ACC112 (cell line): ENCODE measurements around the gene COL6A1.
"Not testable (repeated sequence)": the region's sequence is repeated elsewhere in the genome, so short reads cannot be mapped to it uniquely, and the experiment has no call there.

Experiments used
- H2AFZ ChIP-seq: fragments of 200-600 bp; sonication (generic); one replicate; pipeline ENCODE4 v1.6.0; 2017; ENCODE audit warnings: antibody characterized with exemption, low read length; ENCODE audit not compliant: unreplicated experiment
- H3K27ac ChIP-seq: fragments of 200-600 bp; sonication (generic); 2 replicates; pipeline ENCODE4 v1.5.1; 2014; ENCODE audit warnings: low read depth, mild to moderate bottlenecking, antibody characterized with exemption, low read length, moderate library complexity
- H3K27me3 ChIP-seq: fragments of 200-600 bp; sonication (generic); 2 replicates; pipeline ENCODE4 v1.6.1; 2014; ENCODE audit warnings: mild to moderate bottlenecking, antibody characterized with exemption, low read length, moderate library complexity, mixed read lengths; ENCODE audit not compliant: insufficient read depth
- H3K36me3 ChIP-seq: fragments of 200-600 bp; sonication (generic); 2 replicates; pipeline ENCODE4 v1.6.1; 2016; ENCODE audit warnings: mild to moderate bottlenecking, antibody characterized with exemption, low read length, moderate library complexity, mixed read lengths; ENCODE audit not compliant: insufficient read depth
- H3K4me1 ChIP-seq: fragments of 200-600 bp; sonication (generic); one replicate; pipeline ENCODE4 v1.6.1; 2016; ENCODE audit warnings: low read length, mixed read lengths; ENCODE audit not compliant: insufficient read depth, unreplicated experiment, control insufficient read depth
- H3K4me3 ChIP-seq: fragments of 200-600 bp; sonication (generic); 2 replicates; pipeline ENCODE4 v1.5.1; 2014; ENCODE audit warnings: mild to moderate bottlenecking, low read depth, low read length
- H3K79me2 ChIP-seq: fragments of 200-600 bp; sonication (generic); one replicate; pipeline ENCODE4 v1.6.0; 2016; ENCODE audit warnings: low read length; ENCODE audit not compliant: control insufficient read depth, unreplicated experiment, insufficient read depth

Gene COL6A1

GRCh38 chr21:45970674-45971615 is 10.6 kb upstream of the COL6A1 start:
- Histone ChIP-seq H3K4me1 (peaks cover 43% of the 10 kb centered on the region), H3K4me3 (no peak overlapping the region), H3K79me2 (no peaks in the 10 kb centered on the region), H3K27ac (peak overlapping the region; percentile 80), H3K36me3 (no peaks in the 10 kb centered on the region), H3K27me3 (no peaks in the 10 kb centered on the region), H2AFZ (peak overlapping the region; percentile 66)

GRCh38 chr21:45971616-45972352 is 9.8 kb upstream of the COL6A1 start:
- Histone ChIP-seq H3K27me3 (no peaks in the 10 kb centered on the region), H3K36me3 (no peaks in the 10 kb centered on the region), H3K79me2 (no peaks in the 10 kb centered on the region), H2AFZ (peak overlapping the region; percentile 24), H3K4me1 (peaks cover 43% of the 10 kb centered on the region), H3K27ac (peak overlapping the region; percentile 80), H3K4me3 (peak overlapping the region; percentile 76; the same call in 1 of the 2 replicates)

- Histone ChIP-seq H3K4me3 (peak overlapping the region; percentile 76), H3K36me3 (no peaks in the 10 kb centered on the region), H3K27me3 (no peaks in the 10 kb centered on the region), H3K4me1 (peaks cover 43% of the 10 kb centered on the region), H2AFZ (no peak overlapping the region), H3K79me2 (no peaks in the 10 kb centered on the region), H3K27ac (peak overlapping the region; percentile 80)
Measured at GRCh38 chr21:45972353-45972715, 9.2 kb upstream of the COL6A1 start.

GRCh38 chr21:45972716-45973474 is 8.7 kb upstream of the COL6A1 start:
- H3K4me3 ChIP-seq, result peak overlapping the region; percentile 76
- H3K4me1 ChIP-seq, result peaks cover 43% of the 10 kb centered on the region
- H3K36me3 ChIP-seq, result no peaks in the 10 kb centered on the region
- H3K27me3 ChIP-seq, result no peaks in the 10 kb centered on the region
- H3K79me2 ChIP-seq, result no peaks in the 10 kb centered on the region
- H3K27ac ChIP-seq, result peak overlapping the region; percentile 80
- H2AFZ ChIP-seq, result peak overlapping the region; percentile 86

GRCh38 chr21:45973475-45974072 is 8.0 kb upstream of the COL6A1 start:
- Histone ChIP-seq H3K27ac (peak overlapping the region; percentile 80), H2AFZ (peak overlapping the region; percentile 86)

GRCh38 chr21:45974073-45975019 is 7.2 kb upstream of the COL6A1 start:
- Histone ChIP-seq H3K4me1 (peaks cover 54% of the 10 kb centered on the region), H3K27me3 (no peaks in the 10 kb centered on the region), H3K4me3 (peak overlapping the region; percentile 76), H3K27ac (peak overlapping the region; percentile 80), H3K79me2 (no peaks in the 10 kb centered on the region), H3K36me3 (no peaks in the 10 kb centered on the region), H2AFZ (peak overlapping the region; percentile 16)

More at GRCh38 chr21:45973475-45974072, 8.0 kb upstream of the COL6A1 start:
- Histone ChIP-seq H3K4me3 (peak overlapping the region; percentile 76), H3K79me2 (no peaks in the 10 kb centered on the region), H3K27me3 (no peaks in the 10 kb centered on the region), H3K4me1 (peaks cover 47% of the 10 kb centered on the region), H3K36me3 (no peaks in the 10 kb centered on the region)

- Histone ChIP-seq H3K27me3 (no peaks in the 10 kb centered on the region), H3K4me1 (peaks cover 56% of the 10 kb centered on the region), H2AFZ (no peak overlapping the region), H3K36me3 (no peaks in the 10 kb centered on the region), H3K79me2 (no peaks in the 10 kb centered on the region), H3K4me3 (peak overlapping the region; percentile 76), H3K27ac (peak overlapping the region; percentile 80)
Measured at GRCh38 chr21:45975020-45975666, 6.4 kb upstream of the COL6A1 start.

GRCh38 chr21:45975667-45976409 is 5.7 kb upstream of the COL6A1 start:
- H3K27ac ChIP-seq, H3K79me2 ChIP-seq, H2AFZ ChIP-seq, H3K36me3 ChIP-seq, H3K4me3 ChIP-seq, H3K27me3 ChIP-seq: not testable (repeated sequence)
- peaks cover 59% of the 10 kb centered on the region for H3K4me1 ChIP-seq
